NOMO-1 treated with DMSO at 0.1 percent for 48 hours (cell line): ENCODE measurements around the gene KRTAP5-1.

Source experiments
- DNase-seq: peaks from one replicate; lab custom pipeline; 2025; ENCODE audit not compliant: unreplicated experiment; lab: John Stamatoyannopoulos, UW

KRTAP5-1 gene

DNA sequence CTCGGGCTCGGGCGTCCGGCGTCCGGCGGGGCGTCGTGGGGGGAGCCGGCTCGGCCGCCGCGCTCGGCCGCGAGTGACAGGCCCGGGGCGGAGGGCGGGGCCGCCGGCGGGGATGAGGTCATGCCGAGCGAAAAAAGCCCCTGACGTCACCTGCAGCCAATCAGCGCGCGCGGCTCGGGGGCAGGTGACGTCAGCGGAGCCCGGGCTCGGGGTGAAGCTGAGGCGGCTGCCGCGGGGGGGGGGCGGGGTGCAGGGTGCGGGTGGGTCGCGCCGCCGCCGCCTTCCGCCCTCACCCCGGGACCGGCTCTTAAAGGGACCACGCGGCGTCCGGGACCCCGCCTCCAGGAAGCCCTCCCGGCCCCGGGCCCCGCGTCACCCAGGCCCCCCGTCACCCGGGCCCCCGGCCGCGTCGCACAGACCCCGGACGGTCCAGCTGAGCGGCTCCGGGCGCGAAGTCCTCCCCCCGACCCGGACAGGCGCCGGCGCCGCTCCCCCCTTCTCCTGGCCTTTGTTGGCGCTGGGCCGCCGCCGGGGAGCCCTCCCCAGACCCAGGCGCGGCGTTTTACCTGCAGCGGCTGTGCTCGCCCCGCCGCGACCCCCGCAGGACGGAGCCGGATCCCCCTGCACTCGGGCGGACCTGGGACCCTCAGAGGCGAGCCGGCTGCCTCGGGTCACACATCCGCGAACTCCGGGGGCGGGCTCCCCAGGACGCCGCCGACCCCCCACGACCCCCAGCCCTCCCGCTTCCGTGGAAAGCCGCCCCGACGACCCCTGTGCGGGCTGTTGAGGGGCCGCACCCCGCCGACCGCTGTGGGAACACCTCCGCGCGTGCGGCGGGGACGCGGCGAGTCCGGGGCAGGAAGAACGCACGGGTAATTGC, 12.6 kb downstream of the KRTAP5-1 start, which contains the start of gene DUSP8:
TSS of gene DUSP8 (minus strand) at position 75 of the 880 bp plus-strand sequence. CDS start 6,445 bp downstream, outside the sequence.
- peak; percentile 53 for DNase-seq

GRCh38 chr11:1571760-1572196, 13.3 kb downstream of the KRTAP5-1 start:
- DNase-seq, result no peak

DNA sequence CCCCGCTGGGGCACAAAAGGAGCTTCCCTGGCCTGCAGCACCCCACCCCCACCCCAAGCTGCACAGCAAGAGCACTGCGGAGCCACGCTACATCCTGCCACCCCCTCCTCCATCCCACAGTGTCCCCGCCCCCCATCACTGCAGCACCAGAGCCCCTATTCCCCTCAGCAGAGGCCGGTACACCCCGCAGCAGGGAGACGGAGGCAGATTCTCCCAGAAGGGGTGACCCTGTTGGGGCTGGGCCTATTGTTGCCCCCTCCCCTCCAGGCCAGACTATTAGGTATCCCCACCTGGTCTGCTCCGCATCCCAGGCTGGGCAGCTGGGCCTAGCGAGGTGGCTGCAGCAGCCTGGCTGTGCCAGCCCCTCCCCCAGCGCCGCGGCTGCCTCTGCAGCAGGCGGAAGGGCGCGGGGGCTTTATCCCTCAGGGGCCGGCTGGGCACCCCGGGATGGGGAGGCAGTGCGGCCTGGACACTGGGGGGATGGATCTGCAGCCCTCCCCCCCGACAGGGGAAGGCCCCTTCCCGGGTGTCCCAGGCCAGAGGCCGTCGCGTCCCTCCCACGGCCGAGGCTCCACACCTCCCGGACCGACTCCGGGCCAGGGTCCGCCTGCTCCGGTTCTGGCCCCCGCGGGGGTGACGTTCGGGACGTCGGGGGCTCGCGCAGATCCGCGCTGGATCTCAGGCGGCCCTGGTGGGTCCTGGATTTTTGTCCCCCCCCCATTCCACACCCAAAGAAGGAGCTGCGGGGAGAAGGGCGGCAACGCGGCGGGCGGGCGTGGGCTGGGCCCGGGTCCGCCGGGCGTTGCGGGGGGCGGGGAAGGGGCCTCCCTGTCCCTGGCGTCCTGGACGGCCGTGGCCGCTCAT, 14.0 kb downstream of the KRTAP5-1 start:
- no peak for DNase-seq

- no peak for DNase-seq
These were observed 14.6 kb downstream of the KRTAP5-1 start for GRCh38 chr11:1570531-1570895.

- no peak for DNase-seq
These were observed 15.1 kb downstream of the KRTAP5-1 start for GRCh38 chr11:1570001-1570453.

DNA sequence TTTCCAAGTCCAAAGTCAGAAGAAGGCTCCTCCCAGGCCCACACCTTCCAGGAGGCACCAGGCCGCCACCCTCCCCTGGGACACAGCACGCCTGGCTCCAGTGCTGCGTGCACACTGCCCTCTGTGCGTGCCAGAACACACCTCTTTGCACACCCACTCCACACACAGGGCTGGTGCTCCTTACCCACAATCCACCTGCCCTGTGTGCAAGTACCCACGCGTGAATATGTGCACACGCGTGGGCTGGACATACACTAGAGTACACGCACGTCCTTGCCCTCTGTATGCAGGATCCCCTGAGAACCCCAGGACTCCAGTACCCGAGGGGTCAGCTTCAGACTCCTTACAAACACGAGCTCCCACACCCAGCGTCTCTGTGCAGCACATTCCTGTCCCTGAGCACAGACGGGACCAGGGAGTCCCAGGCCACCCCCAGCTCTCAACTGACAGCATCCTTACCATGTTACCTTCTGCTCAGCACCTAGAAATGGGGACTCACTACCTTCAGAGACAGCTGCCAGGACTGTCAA, 15.8 kb downstream of the KRTAP5-1 start:
- DNase-seq, result no peak

- DNase-seq, result no peak
These were observed 16.6 kb downstream of the KRTAP5-1 start for GRCh38 chr11:1568441-1568911.

DNA sequence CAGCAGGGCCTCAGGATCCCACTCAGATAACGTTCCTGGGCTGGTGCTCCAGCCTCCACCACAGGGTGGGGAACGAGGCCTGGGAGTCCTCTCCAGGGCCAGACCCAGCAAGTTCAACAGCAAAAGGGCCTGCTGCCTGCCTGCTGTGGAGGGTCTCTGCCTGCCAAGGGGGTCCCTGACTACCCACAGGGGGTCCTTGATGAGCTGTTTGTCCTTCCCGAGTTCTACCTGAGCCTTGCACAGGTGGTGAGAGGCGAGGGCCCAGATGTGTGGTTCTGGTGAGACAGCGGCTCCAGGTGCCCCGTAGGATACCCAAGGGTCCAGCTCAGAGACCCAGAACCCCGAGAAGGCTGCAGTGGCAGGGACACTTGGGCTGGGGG, 17.4 kb downstream of the KRTAP5-1 start:
- no peak for DNase-seq

GRCh38 chr11:1567052-1567720, 17.9 kb downstream of the KRTAP5-1 start:
- DNase-seq, result no peak

GRCh38 chr11:1566381-1567051, 18.6 kb downstream of the KRTAP5-1 start:
- DNase-seq, result no peak

- DNase-seq, result no peak
These were observed 19.2 kb downstream of the KRTAP5-1 start for GRCh38 chr11:1565904-1566247.

DNA sequence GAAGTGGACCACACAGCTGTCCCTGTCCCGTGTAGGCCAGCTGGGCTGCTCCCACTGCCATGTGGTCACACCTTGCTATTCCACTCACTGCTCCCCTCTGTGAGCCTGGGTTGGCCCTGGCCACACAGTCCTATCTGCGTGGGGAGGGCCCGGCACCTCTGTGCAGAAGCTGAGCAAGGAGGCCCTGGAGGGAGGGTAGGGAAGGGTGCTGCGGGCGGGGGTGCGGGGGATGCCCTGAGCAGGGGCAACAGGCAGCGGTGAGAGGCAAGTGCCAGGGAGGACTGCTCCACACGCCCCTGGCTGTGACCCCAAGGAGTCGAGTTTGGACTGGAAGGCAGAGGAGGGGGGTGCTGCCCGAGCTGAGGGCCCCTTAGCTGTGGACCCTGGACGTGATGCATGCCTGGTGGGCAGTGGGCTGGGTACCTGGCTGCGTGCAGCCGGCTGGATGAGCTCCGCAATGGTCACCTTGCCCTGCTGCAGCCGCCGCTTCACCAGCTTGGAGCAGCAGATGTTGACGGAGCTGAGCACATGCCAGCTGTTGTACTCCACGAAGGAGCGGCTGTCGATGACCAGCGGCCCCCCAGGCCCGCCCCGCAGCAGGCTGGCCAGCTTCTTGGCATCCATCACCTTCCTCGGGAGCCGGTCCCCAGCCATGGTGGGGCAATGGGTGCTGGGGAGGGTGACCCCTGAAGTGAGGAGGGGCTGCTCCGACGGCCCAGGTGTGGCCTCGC, 19.7 kb downstream of the KRTAP5-1 start:
- DNase-seq, result no peak

DNA sequence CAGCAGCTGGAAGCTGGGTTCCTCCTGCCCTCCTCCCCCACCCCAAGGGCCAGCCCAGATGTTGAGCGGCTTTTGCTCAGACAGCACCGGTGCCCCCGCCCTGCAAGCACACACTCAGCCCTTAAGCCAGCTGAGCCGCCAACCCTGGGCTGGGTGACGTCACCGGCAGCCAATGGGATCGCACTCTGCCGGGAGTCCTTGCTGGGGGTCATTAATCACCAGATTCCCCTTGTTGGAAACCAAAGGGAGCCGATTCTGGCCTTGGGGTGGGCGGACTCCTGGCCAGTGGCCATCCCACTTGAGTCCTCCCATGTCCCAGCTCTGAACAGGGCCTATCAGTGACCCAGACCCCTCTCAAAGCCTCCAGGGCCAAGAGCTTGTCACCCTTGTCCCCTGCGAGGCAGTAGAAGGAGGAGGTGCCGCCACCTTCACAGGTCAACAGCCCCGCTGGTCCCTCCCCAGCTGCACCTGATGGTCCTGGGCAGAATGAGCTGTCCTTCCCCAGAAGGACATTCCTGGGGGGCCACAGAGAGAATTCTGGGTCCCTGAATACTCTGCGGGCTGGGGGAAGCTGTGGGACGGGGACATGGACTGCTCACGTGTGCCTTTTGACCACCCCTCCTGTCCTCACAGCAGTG, 20.4 kb downstream of the KRTAP5-1 start:
- DNase-seq, result no peak

DNA sequence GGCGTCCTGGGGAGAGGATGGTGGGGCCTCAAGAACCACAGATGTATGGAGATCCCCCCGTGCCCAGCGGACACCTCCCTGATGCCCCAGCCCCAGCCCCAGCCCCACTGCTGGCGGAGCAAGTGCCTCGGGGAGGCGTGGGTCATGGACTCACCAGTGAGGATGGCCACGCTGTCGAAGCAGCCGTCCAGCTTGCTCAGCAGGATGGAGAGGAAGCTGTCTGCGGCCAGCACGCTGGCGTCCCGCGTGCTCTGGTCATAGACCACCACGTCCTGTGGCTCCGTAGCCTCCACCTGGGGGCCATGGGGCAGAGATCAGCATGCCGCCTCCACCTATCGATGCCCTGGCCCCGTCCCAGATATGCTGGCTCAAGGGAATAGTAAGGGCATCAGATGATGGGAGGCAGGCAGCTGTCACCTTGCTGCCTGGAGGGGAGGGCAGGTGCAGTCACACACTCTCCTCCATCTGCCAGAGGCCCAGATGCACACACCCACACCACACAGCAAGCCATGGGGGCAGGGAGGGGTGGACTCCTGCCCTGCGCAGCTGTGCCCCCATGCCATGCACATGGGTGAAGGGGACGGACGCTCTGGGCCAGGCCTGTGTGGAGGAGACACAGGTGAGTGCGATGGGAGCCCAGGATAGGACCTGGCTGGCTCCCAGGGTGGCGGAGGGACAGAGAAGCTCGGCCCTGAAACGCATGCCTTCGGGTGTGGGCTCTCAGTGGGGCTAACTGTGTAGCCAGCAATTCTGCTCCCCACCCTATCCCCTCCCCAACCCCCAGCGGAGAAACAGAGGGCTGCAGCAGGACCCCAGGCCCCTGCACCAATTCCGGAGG, 21.2 kb downstream of the KRTAP5-1 start:
- DNase-seq, result no peak

DNA sequence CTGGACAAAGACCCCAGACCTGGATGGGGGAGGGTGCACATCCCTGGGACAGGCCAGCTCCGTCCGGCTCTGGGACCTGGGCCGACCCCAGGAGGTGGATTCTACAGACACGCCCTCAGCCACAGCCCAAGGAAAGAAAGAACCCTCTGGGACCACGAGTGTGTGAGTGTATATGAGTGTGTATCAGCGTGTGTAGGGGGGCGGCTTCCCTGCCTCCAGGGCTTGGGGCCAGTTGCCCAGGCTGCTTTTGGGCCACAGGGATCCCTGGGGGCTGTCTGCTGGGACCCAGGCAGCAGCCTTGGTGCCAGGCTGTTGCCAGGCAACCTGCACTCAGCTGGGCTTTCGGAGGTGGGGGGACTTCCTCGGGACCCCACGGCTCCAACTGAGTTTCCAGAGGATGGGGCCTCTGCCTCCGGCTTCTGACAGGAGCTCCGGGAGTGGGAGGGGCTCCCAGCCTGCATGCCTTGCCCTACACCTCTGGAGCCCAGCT, 21.9 kb downstream of the KRTAP5-1 start:
- DNase-seq, result no peak

- no peak for DNase-seq
These were observed 22.5 kb downstream of the KRTAP5-1 start for GRCh38 chr11:1562469-1563148.

- no peak for DNase-seq
These were observed 23.1 kb downstream of the KRTAP5-1 start for GRCh38 chr11:1561955-1562354.

DNA sequence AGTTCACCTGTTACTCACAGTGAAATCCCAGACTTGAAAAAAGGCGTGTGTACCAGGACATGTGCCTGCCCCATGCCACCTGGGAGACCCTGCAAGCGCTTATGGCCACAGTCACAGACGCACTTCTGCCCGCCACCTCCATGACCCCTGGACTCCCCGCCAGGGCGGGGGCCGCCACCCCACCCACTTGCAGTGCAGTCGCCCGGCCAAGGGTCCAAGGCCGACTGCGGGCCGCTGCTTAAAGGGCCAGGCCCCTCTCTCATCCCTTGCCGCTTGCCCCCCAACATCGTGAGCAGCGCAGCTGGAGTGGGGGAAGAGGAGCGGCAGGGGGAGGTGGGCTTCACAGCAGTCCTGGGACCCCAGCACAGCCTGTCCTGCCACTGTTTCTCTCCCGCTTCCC, 23.8 kb downstream of the KRTAP5-1 start:
- DNase-seq, result no peak
